ENCODE data around the gene RPS6KA5.

Gene RPS6KA5

GRCh38 chr14:91021991-91022621 lies 38.3 kb downstream of the RPS6KA5 start:
- DNase-seq, result no peak

GRCh38 chr14:91021115-91021514 lies 39.3 kb downstream of the RPS6KA5 start:
- no peak for DNase-seq

GRCh38 chr14:91019673-91020072 lies 40.8 kb downstream of the RPS6KA5 start:
- no peak for DNase-seq

GRCh38 chr14:91018481-91018880 lies 42.0 kb downstream of the RPS6KA5 start:
- no peak for DNase-seq

- no peak for DNase-seq
Measured at GRCh38 chr14:91016800-91017410, 43.5 kb downstream of the RPS6KA5 start.

- no peak for DNase-seq
Measured at GRCh38 chr14:91015435-91015834, 45.0 kb downstream of the RPS6KA5 start.

GRCh38 chr14:91012045-91012444 lies 48.4 kb downstream of the RPS6KA5 start:
- DNase-seq, result no peak

- DNase-seq, result no peak
Measured at GRCh38 chr14:91010153-91010533, 50.3 kb downstream of the RPS6KA5 start.

GRCh38 chr14:91009501-91010152 lies 50.8 kb downstream of the RPS6KA5 start:
- no peak for DNase-seq

- DNase-seq, result no peak
Measured at GRCh38 chr14:91008759-91009409, 51.6 kb downstream of the RPS6KA5 start.

GRCh38 chr14:91005716-91006115 lies 54.7 kb downstream of the RPS6KA5 start:
- DNase-seq, result no peak

- no peak for DNase-seq
Measured at GRCh38 chr14:91004987-91005386, 55.5 kb downstream of the RPS6KA5 start.

- no peak for DNase-seq
Measured at GRCh38 chr14:90999299-90999698, 61.1 kb downstream of the RPS6KA5 start.

- no peak for DNase-seq
Measured at GRCh38 chr14:90996967-90997366, 63.5 kb downstream of the RPS6KA5 start.

- DNase-seq, result no peak
Measured at GRCh38 chr14:90995785-90996184, 64.7 kb downstream of the RPS6KA5 start.

GRCh38 chr14:90993792-90994191 lies 66.6 kb downstream of the RPS6KA5 start:
- no peak for DNase-seq

GRCh38 chr14:90991690-90992443 lies 68.6 kb downstream of the RPS6KA5 start:
- no peak for DNase-seq

GRCh38 chr14:90990141-90990540 lies 70.3 kb downstream of the RPS6KA5 start:
- DNase-seq, result no peak

- no peak for DNase-seq
Measured at GRCh38 chr14:90987140-90987539, 73.3 kb downstream of the RPS6KA5 start.

- DNase-seq, result no peak
Measured at GRCh38 chr14:90986510-90986909, 73.9 kb downstream of the RPS6KA5 start.

GRCh38 chr14:90985601-90986242 lies 74.7 kb downstream of the RPS6KA5 start:
- no peak for DNase-seq

GRCh38 chr14:90983560-90983959 lies 76.9 kb downstream of the RPS6KA5 start:
- DNase-seq, result no peak

- no peak for DNase-seq
Measured at GRCh38 chr14:90981636-90982035, 78.8 kb downstream of the RPS6KA5 start.

Data from cortex of kidney (tissue), 1 donor.